Amniotic epithelial cell (primary cell): ENCODE data around the gene DCHS1.

Source experiments
- DNase-seq: peaks from one replicate; pipeline ENCODE4 v3.0.0-alpha.2; 2010; ENCODE audit warnings: low read depth

The DCHS1 gene

DNA sequence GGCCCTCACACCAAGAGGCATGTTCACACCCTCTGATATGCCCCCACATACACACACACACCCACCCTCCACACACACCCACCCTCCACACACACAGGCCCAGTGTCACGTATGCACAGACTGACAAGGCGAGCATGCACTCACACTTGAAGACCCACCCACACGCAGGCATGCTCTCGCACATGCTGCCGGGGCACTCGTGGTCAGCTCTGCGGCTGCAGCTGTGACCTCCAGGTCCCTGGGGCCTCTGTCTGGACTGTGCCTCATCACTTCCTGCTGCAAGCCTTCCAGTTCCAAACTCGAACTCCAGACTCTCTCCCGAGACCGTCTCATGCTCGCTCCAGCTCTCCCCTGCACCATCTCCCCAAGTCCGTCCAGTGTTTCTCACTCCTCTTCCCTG, 9.5 kb downstream of the DCHS1 start:
- DNase-seq, result peak; percentile 22

DNA sequence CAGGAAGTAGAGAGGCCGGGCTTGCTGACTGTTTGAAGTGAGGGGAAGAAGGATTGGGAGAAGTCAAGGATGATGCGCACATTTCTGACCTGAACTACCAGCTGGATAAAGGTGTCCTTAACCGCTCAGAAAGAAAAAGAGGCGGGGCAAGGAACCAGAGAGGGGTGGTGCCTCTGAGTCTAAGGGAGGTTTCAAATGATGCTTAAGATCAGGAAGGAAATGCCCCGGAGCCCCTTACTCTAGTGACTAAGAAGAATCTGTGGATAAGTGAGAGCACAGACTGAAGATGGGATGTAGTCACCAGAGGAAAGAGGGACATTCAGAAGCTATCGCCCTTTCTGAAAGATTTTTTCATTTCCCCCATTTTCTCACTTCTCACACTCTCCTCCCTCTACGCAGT, 12.7 kb downstream of the DCHS1 start:
- no peak for DNase-seq

DNA sequence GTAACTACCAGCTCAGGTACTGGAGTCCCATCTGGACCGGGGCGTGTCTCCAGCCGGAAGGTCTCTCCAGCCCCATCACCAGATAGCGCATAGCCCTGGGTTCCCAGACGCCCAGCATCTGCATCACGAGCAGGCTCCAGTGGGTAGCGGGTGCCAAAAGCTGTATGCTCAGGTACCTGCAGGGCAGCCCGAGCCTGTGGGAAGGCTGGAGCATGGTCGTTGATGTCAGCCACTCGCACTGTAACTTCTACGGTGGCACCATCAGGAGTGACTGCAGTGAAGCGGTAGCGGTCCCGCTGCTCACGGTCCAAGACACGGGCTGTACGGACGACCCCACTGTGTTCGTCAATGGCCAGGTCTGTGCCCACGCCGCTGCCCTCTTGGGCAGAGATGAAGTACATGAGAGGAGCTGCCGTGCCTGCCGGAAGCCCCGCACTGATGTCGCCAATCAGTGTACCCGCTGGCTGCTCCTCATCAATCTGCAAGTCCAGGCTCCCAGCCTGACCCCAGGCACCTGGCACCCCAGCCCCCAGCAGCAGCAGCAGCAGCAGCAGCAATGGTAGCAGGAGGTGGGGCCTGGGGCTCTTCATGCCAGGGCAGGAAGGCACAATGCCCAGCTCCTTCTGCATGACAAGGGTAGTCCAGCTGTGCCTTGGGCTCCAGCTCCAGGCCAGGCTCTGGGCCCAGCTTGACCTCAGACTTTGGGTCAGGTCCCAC, 14.5 kb downstream of the DCHS1 start:
- DNase-seq, result no peak

DNA sequence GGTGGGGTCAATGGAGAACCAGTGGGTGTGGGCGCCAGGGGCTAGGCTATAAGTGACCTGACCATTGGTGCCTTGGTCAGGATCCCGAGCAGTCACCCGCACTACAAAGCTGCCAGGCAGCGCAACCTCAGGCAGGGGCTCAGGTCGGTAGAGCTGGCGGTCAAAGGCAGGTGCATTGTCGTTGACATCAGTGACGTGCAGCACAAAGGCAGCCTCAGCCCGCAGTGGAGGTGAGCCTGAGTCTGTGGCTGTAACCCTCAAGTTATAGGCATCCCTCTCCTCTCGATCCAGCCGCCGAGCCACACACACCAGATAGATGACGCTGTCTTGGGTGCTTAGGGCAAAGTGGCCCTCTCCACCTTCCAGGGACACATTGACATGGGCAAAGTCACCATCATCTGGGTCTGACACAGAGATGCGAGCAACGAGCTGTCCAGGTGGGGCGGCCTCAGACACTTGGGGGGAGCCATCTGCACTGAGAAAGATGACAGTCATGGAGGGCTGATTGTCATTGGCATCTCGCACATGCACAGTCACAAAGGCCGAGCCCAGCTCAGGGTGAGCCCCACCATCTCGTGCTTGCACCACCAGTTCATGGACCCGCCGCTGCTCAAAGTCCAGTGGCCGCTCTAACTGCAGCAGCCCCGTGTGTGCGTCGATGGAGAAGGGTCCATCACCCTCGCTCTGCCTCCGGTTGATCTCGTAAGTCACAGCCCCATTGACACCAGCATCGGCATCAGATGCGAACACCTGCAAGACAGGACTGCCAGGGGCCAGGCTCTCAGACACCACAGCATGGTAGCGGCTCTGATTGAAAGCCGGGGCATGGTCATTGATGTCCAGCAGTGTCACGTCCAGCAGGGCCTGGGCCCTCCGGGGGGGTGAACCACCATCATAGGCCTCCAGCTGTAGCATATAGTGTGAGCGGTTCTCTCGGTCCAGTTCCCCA, 15.3 kb downstream of the DCHS1 start:
- DNase-seq, result no peak

DNA sequence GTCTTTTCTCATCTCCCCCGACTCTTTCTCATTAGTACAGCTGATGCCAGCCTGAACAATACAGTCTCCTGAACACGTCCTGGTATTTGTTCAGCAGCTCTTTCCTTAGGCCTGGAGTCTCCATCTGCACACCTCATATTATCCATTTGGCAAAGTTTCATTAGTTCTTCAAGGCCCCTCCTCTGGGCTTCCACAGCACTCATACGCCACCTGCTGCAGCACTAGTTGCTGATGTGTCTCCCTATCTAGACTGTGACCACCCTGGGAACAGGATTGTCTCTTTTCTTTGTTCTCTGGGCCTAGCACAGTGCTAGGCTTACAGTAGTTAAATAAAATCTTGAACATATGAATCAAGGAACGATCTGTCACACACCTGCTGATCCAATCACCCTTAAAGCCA, 17.2 kb downstream of the DCHS1 start:
- DNase-seq, result no peak

DNA sequence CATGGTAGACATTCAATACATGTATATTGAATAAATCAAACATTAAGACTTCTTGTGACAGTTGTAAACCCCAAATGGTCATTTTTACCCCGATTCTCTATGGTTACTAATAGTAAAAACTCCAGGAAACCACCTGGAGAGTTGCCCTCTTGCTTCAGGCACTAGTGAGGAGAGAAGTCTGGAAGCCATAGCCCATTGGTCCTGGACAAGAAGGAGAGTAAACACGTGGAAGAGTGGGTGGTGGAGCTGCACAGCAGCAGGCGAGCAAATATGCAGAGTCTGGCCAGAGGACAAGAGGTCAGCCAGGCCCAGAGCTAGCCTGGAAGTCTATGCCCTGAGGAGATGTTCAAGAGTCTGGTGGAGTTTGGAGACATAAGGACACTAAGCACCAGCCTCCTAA, 17.7 kb downstream of the DCHS1 start:
- peak; percentile 25 for DNase-seq

DNA sequence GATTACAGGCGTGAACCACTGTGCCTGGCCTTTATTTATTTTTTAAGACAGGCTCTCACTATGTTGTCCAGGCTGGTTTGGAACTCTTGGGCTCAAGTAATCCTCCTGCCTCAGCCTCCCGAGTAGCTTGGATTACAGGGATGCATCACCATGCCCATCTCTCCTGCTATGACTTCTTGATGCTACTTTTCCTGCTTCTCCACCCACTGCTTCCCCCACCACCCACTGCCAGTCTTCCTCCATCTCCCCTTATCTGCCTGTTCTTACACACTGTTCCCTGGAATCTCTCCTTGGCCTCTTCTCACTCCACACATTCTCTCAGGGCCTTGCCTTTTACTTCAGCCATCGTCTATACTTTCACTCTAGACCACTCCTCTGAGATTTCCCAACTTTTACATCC, 19.1 kb downstream of the DCHS1 start:
- no peak for DNase-seq

DNA sequence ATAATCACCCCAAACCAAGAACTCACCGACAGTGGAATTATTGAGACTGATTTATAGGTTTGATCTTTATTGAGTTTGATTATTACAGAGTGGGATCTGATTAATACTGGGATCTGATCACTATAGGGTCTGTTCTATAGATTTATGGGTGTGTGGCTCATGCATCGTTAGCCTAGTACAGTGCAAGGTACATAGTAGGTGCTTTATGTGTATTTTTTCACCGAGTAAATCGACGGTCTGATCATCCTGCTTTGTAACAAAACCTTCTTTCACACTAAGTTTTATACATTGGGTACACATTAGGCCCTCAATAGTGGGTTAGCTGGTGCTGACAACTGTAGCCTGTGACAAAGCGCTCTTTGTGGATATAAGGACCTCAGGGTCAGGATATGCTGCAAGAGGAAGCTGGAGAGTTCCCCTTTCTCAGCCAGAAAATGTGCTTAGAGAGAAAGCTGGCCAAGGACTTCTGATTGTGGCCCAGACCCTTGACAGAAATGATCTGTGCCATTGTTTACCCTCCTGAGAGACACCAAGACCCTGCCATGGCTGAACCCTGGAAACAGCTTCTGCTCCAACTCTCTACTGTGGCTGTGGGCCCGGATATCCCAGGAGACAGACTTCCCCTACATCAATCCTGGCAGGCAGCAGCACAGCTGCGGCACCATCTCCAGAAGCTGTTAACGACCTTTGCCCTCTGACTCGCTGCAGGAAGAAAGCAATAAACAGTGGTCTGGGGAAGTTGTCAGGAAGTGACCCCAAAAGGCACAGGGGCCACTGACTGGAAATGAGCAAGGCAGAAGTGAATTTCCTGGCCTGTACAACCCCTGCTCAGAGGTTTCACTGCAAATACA, 20.3 kb downstream of the DCHS1 start:
- DNase-seq, result peak; percentile 10

DNA sequence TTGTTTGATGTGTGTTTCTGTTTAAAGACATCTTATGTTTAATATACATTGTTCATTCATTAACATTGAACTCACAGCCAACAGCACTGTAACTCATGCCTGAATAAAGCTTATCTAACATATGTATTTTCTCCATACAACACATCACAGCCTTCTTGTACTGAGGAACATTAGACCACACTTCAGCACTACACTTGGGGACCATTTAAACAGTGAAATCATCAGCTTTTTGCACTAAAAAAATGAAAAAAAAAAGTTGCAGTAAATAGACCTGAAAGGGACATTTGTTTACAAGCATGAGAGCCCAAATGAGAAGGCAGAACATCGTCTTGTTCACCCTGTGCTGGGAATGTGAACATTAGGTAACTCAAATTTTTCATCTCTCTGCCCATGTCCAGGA, 21.1 kb downstream of the DCHS1 start:
- DNase-seq, result no peak

DNA sequence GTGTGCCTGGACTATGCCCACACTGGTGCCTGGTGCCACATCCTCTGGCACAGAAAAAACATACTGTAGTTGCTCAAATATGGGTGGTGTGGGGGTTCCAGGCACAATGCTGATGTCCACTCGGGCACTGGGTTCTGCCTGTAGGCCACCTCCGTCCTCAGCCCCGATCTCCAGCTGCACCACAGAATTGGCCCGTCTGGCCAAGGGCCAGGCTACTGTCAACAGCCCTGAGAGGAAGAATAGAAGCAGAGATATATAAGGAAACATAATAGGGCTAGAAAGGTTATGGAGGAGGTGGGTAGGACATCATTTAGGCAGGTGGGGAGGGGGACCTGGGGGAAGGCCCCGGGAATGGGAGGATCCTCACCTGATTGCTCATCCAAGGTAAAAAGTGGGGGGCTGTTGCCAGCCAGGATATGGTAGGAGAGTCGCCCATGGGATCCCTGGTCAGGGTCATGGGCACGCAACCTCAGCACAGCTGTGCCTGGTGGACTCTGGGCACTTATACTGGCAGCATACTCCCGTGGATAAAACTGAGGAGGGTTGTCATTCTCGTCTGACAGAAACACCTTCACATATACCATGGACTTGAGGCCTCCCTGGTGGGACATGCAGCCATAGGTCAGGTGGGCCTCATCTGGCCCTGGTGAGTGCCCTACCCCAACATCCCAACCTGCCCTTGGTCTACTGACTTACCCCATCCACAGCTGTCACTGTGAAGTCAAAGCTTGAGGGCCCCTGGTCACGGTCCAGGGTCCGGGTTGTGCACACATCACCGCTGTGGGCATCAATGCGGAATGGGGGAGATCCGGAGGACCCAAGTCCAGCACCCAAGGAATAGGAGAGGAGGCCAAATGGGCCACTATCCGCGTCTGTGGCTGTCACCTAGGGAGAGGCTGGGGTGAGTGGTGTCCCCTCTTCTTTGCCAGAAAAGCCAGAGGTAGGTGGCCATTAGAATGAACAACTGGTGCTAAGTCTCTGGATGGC, 21.9 kb downstream of the DCHS1 start:
- DNase-seq, result no peak

DNA sequence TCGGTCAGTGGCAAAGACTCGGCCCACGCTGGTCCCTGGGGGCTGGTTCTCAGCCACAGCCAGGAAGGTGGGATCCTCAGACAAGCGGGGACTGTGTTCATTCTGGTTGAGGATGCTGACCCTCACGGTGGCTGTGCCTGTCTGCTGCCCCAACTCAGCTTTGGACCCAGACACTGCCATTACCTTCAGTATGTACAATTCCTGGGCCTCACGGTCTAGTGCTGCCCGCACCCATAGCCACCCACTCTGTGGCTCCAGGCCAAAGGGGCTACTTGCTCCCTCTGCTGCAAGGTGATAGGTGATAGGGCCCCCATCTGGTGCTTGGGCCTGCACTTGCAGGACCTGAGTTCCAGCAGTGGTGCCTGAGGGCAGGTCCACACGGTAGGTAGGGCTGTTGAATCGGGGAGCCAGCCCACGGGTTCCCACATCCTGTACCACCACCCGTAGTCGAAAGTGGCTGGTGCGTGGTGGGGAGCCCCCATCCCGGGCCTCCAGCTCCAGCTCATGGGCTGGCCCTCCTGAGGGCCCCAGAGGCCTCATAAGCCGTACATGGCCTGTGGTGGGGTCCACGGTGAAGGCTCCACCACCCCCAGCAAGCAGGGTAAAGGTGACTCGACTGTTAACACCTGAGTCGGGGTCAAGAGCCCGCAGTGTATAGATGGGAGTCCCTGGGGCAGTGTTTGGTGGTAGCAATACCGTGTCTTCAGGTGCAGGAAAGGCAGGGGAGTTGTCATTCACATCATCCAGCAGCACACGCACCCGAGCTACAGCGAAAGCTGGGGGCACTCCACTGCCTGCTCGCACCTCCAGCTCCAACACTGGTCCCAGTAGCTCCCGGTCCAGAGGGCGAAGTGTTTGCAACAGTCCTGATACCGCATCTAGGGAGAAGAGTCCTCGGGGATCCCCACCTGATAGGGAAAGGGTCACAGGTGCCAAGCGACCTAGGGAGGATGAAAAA, 23.2 kb downstream of the DCHS1 start:
- DNase-seq, result no peak

DNA sequence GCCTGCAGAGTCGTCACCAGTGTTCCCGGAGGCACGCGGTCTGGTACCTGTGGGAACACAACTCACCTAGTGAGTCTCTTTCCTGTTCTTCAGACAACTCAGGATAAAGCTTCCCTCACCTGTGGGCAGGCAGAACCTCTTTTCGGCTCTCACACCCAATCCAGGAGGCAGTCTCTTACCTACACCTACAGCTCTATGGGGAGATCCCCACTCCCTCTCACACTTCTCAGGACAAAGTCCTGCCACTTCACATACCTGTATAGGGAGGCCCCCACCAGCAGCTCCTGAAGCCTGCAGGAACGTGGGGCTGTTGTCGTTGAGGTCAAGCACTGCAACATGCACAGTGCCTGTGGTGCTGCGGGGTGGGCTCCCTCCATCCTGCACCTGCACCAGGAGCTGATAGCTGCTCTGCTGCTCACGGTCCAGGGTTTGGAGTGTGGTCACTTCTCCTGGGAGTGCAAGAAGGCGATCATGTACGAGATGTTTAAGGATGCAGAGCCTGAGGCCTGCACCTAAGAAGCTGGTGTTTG, 24.2 kb downstream of the DCHS1 start:
- DNase-seq, result no peak

DNA sequence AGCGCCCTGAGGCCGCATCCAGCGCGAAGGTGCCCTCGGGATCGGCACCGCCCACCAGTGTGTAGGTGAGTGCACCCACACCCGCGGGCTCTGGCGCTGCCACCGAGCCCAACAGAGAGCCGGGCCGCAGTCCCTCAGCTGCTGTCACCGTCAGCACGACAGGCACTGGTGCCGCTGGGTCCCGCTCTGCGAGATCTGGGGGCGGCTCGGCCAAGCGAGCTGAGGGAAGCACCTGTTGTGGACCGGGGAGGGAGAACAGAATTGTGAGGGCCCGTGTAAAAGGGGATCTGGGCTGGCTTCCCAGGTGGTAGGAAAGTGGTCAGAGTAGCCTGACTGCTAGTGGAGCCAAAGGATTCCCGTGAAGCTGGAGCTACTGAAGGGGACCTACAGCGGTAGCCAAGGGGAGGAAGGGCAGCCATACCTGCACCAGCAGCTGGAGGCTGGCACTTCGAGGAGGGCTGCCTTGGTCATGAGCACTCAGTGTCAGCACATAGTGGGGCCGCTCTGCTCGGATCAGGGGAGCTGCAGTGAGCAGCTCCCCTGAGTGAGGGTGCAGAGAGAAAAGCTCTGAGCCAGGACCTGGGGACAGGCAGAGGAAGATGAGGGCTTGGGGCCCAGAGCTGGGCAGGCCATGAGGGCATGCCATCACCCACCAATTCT, 24.8 kb downstream of the DCHS1 start:
- no peak for DNase-seq

DNA sequence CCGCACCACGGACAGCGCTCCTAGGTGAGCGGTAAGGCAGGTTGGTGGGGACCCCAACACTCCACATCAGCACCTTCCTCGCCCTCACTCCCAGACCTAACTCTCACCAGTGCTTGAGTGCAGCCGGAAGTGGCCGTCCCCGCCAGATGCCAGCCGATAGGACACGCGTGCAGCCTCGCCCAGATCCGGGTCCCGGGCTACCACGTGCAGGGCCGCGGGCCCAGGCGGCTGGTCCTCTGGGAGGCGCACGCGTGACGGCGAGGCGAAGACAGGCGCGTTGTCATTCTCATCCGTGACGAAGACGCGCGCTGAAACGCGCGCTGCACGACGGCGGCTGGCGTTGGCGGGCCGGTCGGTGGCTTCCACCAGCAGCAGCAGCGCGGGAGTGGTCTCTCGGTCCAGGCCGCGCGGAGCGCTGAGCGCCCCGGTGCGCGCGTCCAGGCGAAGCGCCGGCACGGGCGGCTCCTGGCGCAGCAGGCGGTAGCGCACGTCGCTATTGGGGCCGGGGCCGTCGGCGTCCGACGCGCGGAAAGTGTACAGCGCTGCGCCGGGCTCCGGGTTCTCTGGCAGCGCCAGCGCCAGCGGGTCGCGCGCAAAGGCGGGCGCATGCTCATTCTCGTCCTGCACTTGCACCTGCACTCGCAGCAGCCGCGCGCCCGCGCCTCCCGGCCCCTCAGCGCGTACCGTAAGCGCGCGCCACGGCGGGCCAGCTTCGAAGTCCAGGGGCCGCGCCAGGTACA, 25.5 kb downstream of the DCHS1 start:
- no peak for DNase-seq

DNA sequence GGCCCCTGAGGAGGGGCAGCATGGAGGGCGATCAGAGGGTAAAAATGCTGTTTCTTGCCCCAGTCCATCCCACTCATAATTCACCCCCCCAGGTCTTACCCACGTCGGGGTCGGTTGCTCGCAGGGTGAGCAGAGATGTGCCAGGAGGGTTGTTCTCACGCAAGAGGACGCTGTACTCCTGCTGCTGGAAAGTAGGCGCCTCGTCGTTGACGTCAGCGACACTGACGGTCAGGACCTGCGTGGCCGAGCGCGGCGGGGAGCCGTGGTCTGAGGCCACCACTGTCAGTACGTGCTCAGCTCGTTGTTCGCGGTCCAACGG, 26.1 kb downstream of the DCHS1 start:
- DNase-seq, result no peak

DNA sequence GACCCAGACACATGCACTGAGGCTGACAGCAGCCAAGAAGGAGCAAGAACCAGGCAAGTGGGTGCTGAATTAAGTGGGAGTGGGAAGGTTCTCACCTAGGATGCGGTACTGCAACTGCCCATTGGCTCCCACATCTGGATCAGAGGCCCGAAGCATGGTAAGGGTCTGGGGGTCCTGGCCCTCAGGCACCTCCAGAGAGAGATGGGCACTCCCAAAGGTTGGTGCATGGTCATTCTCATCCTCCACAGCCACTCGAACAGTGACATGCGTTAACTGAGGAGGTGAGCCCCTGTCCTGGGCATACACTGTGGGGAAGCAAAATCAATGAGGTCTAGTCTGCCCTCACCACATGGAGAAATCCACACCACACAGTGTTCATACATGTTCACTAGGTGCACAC, 27.1 kb downstream of the DCHS1 start:
- DNase-seq, result no peak

DNA sequence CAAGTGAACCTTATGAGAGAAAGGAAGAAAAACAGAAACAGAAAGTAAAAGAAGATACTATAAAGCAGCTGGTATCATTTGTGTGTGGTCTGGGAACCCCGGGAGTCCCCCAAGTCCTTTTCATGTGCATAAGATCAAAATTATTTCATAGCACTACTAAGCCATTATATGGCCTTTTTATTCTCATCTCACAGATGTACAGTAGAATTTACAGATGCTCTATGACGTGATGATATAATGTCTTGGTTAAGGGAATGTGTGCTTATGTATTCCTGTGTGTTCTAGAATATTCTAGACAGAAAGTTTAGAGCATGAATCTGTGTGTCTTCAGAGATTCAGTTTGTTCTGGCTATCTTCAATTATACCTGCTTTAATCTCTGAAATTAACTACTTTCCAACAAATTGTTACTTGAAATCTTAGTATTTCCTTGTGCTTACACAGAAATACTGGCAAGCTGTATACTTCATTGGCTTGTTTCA, 27.8 kb downstream of the DCHS1 start:
- DNase-seq, result no peak

DNA sequence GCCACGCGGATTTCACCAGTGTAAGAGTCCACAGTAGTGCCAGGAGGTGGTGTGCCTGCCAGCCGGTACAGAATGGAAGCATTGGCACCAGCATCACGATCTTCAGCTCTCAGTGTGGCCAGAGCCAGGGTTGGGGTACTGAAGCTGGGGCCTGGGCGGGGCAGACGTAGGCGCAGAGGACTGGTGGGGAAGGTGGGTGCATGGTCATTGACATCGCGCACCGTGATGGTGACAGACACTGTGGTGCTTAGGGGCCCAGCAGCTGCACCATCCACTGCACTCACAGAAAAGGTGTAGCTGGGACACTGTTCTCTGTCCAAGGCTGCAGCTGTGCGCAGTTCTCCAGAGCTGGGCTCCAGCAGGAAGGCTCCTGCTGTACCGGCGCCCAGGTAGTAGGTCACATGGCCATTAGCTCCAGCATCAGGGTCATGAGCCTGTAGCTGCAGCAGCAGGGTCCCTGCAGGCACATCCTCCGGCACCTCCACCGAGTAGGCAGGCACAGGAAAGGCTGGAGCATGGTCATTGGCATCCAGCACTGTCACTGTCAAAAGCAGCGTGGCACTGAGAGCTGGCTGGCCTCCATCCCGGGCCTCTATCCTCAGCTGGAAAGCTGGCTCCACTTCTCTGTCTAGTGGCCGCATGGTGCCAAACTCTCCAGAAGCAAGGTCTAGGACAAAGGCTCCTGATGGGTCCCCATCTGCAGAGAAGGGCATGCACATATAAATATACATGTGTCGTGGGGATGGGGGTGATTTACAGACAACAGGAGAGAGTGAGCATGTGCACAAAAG, 28.4 kb downstream of the DCHS1 start:
- no peak for DNase-seq
